Smooth muscle cell of the brain vasculature (primary cell): ENCODE results near the gene TSPAN1.

Source experiments
- DNase-seq: peaks from one replicate; pipeline ENCODE4 v3.0.0-alpha.2; 2012; ENCODE audit warnings: low read depth, low spot score

The TSPAN1 gene

GRCh38 chr1:46187106-46187869 lies 12.4 kb downstream of the TSPAN1 start:
- DNase-seq = no peak

- DNase-seq = no peak
These were observed 13.6 kb downstream of the TSPAN1 start for GRCh38 chr1:46188295-46189030.

GRCh38 chr1:46190539-46190938 lies 15.7 kb downstream of the TSPAN1 start:
- DNase-seq = no peak

GRCh38 chr1:46191033-46191701 lies 16.3 kb downstream of the TSPAN1 start:
- DNase-seq = no peak

GRCh38 chr1:46192171-46192570 lies 17.3 kb downstream of the TSPAN1 start:
- no peak for DNase-seq

- no peak for DNase-seq
These were observed 18.4 kb downstream of the TSPAN1 start for GRCh38 chr1:46193285-46193684.

GRCh38 chr1:46193984-46194570 lies 19.2 kb downstream of the TSPAN1 start:
- DNase-seq = no peak

GRCh38 chr1:46194641-46195193 lies 19.8 kb downstream of the TSPAN1 start:
- DNase-seq = no peak

- no peak for DNase-seq
These were observed 21.7 kb downstream of the TSPAN1 start for GRCh38 chr1:46196609-46197008.

- no peak for DNase-seq
These were observed 22.7 kb downstream of the TSPAN1 start for GRCh38 chr1:46197560-46197963.

- DNase-seq = no peak
These were observed 23.3 kb downstream of the TSPAN1 start, which contains the start of gene POMGNT1 for GRCh38 chr1:46197964-46198811. TSS of gene POMGNT1 (minus strand) at chr1:46198434. CDS start at chr1:46197821, 613 bp downstream.

GRCh38 chr1:46199233-46199749 lies 24.4 kb downstream of the TSPAN1 start:
- no peak for DNase-seq

- no peak for DNase-seq
These were observed 29.0 kb downstream of the TSPAN1 start for GRCh38 chr1:46203738-46204405.

GRCh38 chr1:46204406-46204742 lies 29.5 kb downstream of the TSPAN1 start:
- no peak for DNase-seq

GRCh38 chr1:46205141-46205540 lies 30.3 kb downstream of the TSPAN1 start:
- DNase-seq = no peak

- no peak for DNase-seq
These were observed 30.9 kb downstream of the TSPAN1 start for GRCh38 chr1:46205791-46206190.

GRCh38 chr1:46206399-46206798 lies 31.5 kb downstream of the TSPAN1 start:
- no peak for DNase-seq

- no peak for DNase-seq
These were observed 35.7 kb downstream of the TSPAN1 start for GRCh38 chr1:46210561-46210960.

GRCh38 chr1:46211051-46211450 lies 36.2 kb downstream of the TSPAN1 start:
- no peak for DNase-seq

GRCh38 chr1:46215504-46215903 lies 40.6 kb downstream of the TSPAN1 start:
- DNase-seq = no peak
